Retinal pigment epithelial cell (primary cell): Measurements from ENCODE around the gene DHDH.

Source experiments
- DNase-seq: peaks from one replicate; pipeline ENCODE4 v3.0.0-alpha.2; 2010; ENCODE audit warnings: low read depth
- H3K4me3 ChIP-seq: 2 replicates; pipeline ENCODE4 v1.5.1; 2011; ENCODE audit warnings: mild to moderate bottlenecking, low read length, control low read depth, moderate library complexity
- TF ChIP-seq, protein P1 (sequence below): conservative IDR thresholded peaks from 2 replicates; pipeline ENCODE4 v1.5.1; 2011; ENCODE audit warnings: low read depth, low read length, control low read depth, inconsistent platforms

Gene DHDH

GRCh38 chr19:48953990-48954594, 20.6 kb downstream of the DHDH start:
- H3K4me3 ChIP-seq, result peak overlapping the region; percentile 59
- TF ChIP-seq, protein P1, sequence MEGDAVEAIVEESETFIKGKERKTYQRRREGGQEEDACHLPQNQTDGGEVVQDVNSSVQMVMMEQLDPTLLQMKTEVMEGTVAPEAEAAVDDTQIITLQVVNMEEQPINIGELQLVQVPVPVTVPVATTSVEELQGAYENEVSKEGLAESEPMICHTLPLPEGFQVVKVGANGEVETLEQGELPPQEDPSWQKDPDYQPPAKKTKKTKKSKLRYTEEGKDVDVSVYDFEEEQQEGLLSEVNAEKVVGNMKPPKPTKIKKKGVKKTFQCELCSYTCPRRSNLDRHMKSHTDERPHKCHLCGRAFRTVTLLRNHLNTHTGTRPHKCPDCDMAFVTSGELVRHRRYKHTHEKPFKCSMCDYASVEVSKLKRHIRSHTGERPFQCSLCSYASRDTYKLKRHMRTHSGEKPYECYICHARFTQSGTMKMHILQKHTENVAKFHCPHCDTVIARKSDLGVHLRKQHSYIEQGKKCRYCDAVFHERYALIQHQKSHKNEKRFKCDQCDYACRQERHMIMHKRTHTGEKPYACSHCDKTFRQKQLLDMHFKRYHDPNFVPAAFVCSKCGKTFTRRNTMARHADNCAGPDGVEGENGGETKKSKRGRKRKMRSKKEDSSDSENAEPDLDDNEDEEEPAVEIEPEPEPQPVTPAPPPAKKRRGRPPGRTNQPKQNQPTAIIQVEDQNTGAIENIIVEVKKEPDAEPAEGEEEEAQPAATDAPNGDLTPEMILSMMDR, result no peak
- no peak for DNase-seq

DNA sequence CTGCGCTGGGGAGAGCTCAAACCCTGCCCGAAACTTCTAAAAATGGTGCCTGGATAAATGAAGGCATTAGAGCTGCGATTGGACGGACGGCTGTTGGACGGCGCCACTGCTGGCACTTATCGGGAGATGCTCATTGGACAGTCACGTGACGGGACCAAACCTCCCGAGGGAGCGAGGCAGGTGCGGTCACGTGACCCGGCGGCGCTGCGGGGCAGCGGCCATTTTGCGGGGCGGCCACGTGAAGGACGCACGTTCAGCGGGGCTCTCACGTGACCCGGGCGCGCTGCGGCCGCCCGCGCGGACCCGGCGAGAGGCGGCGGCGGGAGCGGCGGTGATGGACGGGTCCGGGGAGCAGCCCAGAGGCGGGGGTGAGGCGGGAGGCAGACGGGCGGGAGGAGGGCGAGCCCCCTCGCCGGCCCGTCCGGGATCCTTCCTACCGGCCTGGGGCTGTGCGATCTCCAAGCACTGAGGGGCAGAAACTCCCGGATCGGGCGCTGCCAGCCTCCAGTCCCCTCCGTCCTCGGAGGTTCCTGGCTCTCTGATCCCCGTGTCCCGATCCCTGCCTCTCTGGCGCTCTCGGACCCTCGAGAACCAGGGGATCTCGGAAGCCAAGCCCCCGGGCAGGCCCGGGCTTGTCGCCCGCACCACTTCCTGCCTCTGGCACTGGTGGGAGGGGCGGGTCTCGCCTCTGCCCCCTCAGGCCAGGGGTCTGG, 21.3 kb downstream of the DHDH start, which contains the start of gene BAX:
TSS of gene BAX (plus strand) at position 281 of the 713 bp plus-strand sequence. CDS start at position 335, 54 bp downstream.
- peak; percentile 83 for DNase-seq
- H3K4me3 ChIP-seq, result peak within 1 kb of the TSS; percentile 74
- TF ChIP-seq, protein P1, result no peak

DNA sequence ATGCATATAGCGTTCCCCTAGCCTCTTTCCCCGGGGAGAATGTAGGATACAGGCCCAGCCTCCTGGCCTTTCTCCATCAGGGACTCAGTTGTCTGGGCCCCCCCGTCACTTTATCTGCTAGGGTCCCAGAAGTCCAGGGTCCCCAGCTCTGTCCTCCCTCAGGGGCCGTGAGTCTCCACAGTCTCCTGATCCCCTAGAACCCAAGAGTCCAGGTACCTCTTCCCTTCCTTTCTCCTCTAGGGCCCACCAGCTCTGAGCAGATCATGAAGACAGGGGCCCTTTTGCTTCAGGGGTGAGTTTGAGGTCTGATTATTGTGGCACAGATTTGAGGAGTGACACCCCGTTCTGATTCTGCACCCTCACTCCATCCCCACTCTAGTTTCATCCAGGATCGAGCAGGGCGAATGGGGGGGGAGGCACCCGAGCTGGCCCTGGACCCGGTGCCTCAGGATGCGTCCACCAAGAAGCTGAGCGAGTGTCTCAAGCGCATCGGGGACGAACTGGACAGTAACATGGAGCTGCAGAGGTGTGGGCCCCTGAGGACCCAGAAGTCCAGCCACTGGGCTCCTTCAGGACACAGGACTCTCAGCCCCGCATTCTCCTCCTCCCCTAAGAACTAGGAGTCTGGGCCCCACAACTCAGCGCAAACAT, 21.9 kb downstream of the DHDH start:
- no peak for DNase-seq
- TF ChIP-seq, protein P1, result no peak
- H3K4me3 ChIP-seq, result peak overlapping the region; percentile 74

DNA sequence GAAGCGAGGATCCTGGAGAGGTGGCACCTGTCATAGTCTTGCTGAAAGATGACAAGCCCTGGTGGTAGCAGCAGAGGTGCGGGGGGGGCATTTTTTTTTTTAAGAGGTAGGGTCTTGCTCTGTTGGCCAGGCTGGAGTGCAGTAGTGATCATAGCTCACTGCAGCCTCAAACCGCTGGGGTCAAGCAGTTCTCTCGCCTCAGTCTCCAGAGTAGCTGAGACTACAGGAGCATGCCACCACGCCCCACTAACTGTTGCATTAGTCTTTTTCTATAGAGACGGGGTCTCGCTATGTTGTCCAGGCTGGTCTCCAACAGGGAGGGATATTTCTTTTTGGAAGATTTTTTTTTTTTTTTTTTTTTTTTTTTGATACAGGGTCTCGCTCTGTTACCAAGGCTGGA, 24.5 kb downstream of the DHDH start:
- no peak overlapping the region for H3K4me3 ChIP-seq
- TF ChIP-seq, protein P1, result no peak
- DNase-seq, result no peak

- TF ChIP-seq, protein P1, result no peak
- no peak overlapping the region for H3K4me3 ChIP-seq
- DNase-seq, result no peak
These were observed 26.1 kb downstream of the DHDH start for GRCh38 chr19:48959341-48960239.

DNA sequence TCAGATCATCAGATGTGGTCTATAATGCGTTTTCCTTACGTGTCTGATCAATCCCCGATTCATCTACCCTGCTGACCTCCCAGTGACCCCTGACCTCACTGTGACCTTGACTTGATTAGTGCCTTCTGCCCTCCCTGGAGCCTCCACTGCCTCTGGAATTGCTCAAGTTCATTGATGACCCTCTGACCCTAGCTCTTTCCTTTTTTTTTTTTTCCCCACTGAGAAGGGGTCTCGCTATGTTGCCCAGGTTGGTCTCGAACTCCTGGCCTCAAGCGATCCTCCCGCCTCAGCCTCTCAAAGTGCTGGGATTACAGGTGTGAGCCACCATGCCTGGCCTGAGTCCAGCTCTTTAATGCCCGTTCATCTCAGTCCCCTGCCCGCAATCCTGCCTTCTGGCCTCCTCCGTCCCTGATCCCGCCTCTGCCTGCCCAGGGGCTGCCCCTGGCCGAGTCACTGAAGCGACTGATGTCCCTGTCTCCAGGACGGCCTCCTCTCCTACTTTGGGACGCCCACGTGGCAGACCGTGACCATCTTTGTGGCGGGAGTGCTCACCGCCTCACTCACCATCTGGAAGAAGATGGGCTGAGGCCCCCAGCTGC, 27.7 kb downstream of the DHDH start:
- DNase-seq, result no peak
- H3K4me3 ChIP-seq, result no peak overlapping the region
- TF ChIP-seq, protein P1, result no peak
